IMR-90 (cell line): ENCODE data around the gene CHMP4A. TPM values are rescaled to one million over a fixed set of nuclear protein-coding genes. Genes with fewer than 3 reads are reported as not detected.

ENCODE experiments used
- ATAC-seq: fragments of 200-7000 bp; cut with Tn5 transposase; 2 replicates; pipeline ENCODE4 v1.9.1; 2020; ENCODE audit warnings: low read depth, mild to moderate bottlenecking, moderate library complexity
- BruUV-seq: library from RNA; stranded (reverse); fragments of 400-500 nt; replicated peaks from 2 replicates; lab custom pipeline; 2021; lab: Mats Ljungman, UMichigan
- CTCF ChIA-PET: fragments of 300-600 bp; formaldehyde crosslinking; extraction: SDS; loops from one replicate; lab custom pipeline; 2021; ENCODE audit warnings: antibody characterized with exemption; lab: Yijun Ruan, JAX
- POLR2A ChIA-PET: fragments of 300-600 bp; sonication (Branson Sonifier 250); formaldehyde crosslinking; loops from one replicate; lab custom pipeline; 2022; ENCODE audit warnings: antibody characterized with exemption; ENCODE audit not compliant: unreplicated experiment; lab: Charles Lee
- DNase-seq: peaks from one replicate; pipeline ENCODE4 v3.0.0; 2013
- H2AFZ ChIP-seq: replicated peaks from 2 replicates; pipeline ENCODE3; 2013; ENCODE audit warnings: low read length, mild to moderate bottlenecking; ENCODE audit not compliant: poor library complexity
- H2AK5ac ChIP-seq: 2 replicates; pipeline ENCODE4 v1.6.1; 2013; ENCODE audit warnings: low read depth, low read length, inconsistent platforms
- H2AK9ac ChIP-seq: replicated peaks from 2 replicates; pipeline ENCODE3; 2013; ENCODE audit warnings: mild to moderate bottlenecking, low read depth, low read length, moderate library complexity; ENCODE audit not compliant: poor library complexity
- H2BK120ac ChIP-seq: 2 replicates; pipeline ENCODE4 v1.6.1; 2013; ENCODE audit warnings: low read depth, low read length, inconsistent platforms
- H2BK15ac ChIP-seq: 3 replicates; pipeline ENCODE4 v1.6.1; 2013; ENCODE audit warnings: low read depth, low read length, inconsistent platforms
- H2BK20ac ChIP-seq: 2 replicates; pipeline ENCODE4 v1.6.1; 2013; ENCODE audit warnings: low read depth, mild to moderate bottlenecking, inconsistent platforms, low read length, moderate library complexity
- H2BK5ac ChIP-seq: 2 replicates; pipeline ENCODE4 v1.6.1; 2013; ENCODE audit warnings: mild to moderate bottlenecking, low read depth, low read length, inconsistent platforms; ENCODE audit not compliant: poor library complexity, severe bottlenecking
- H3K14ac ChIP-seq: replicated peaks from 2 replicates; pipeline ENCODE4 v1.6.1; 2013; ENCODE audit warnings: low read depth, low read length, inconsistent platforms
- H3K18ac ChIP-seq: 2 replicates; pipeline ENCODE4 v1.6.1; 2013; ENCODE audit warnings: low read depth, low read length, control low read depth
- H3K23ac ChIP-seq: 2 replicates; pipeline ENCODE4 v1.6.1; 2013; ENCODE audit warnings: low read depth, low read length, inconsistent platforms
- H3K27ac ChIP-seq: 2 replicates; pipeline ENCODE4 v1.5.1; 2013; ENCODE audit warnings: mild to moderate bottlenecking, control low read depth, low read length; ENCODE audit not compliant: insufficient read depth
- H3K27me3 ChIP-seq: 2 replicates; pipeline ENCODE4 v1.6.1; 2013; ENCODE audit warnings: low read length; ENCODE audit not compliant: control insufficient read depth, insufficient read depth
- H3K36me3 ChIP-seq: 2 replicates; pipeline ENCODE4 v1.6.1; 2013; ENCODE audit warnings: low read length, mixed read lengths; ENCODE audit not compliant: control insufficient read depth, insufficient read depth
- H3K4ac ChIP-seq: 2 replicates; pipeline ENCODE4 v1.6.1; 2013; ENCODE audit warnings: low read depth, low read length, inconsistent platforms
- H3K4me1 ChIP-seq: 2 replicates; pipeline ENCODE4 v1.6.1; 2013; ENCODE audit warnings: low read length, mixed read lengths; ENCODE audit not compliant: control insufficient read depth, insufficient read depth
- H3K4me2 ChIP-seq: 2 replicates; pipeline ENCODE4 v1.6.1; 2013; ENCODE audit warnings: low read depth, mild to moderate bottlenecking, control low read depth, low read length, moderate library complexity
- H3K4me3 ChIP-seq: 2 replicates; pipeline ENCODE4 v1.5.1; 2013; ENCODE audit warnings: low read depth, mild to moderate bottlenecking, control low read depth, low read length, moderate library complexity; ENCODE audit not compliant: insufficient read depth
- H3K56ac ChIP-seq: 2 replicates; pipeline ENCODE4 v1.6.1; 2013; ENCODE audit warnings: low read length, inconsistent platforms; ENCODE audit not compliant: insufficient read depth; ENCODE audit errors: extremely low read depth
- H3K79me1 ChIP-seq, 2 experiments: 2 replicates each; pipeline ENCODE4 v1.6.1; 2013; ENCODE audit warnings: low read length in 2 of 2, inconsistent platforms in 1 of 2, low read depth in 1 of 2
- H3K9ac ChIP-seq: 2 replicates; pipeline ENCODE4 v1.6.1; 2013; ENCODE audit warnings: low read depth, low read length, control low read depth
- H3K9me1 ChIP-seq: 2 replicates; pipeline ENCODE4 v1.6.1; 2013; ENCODE audit warnings: low read length, inconsistent platforms; ENCODE audit not compliant: insufficient read depth
- H3K9me3 ChIP-seq: 2 replicates; pipeline ENCODE4 v1.6.1; 2013; ENCODE audit warnings: low read length; ENCODE audit not compliant: control insufficient read depth, insufficient read depth
- H4K20me1 ChIP-seq: 2 replicates; pipeline ENCODE4 v1.6.1; 2013; ENCODE audit warnings: low read length, inconsistent platforms; ENCODE audit not compliant: insufficient read depth
- H4K5ac ChIP-seq: 2 replicates; pipeline ENCODE4 v1.6.1; 2013; ENCODE audit warnings: mild to moderate bottlenecking, low read depth, low read length, control low read depth
- H4K8ac ChIP-seq, 2 experiments: 2 replicates each; pipeline ENCODE4 v1.6.1; 2013; ENCODE audit warnings: low read depth in 2 of 2, low read length in 2 of 2, control low read depth in 1 of 2, inconsistent platforms in 1 of 2
- H4K91ac ChIP-seq: 2 replicates; pipeline ENCODE4 v1.6.1; 2013; ENCODE audit warnings: low read depth, low read length, inconsistent platforms; ENCODE audit not compliant: insufficient read depth
- CEBPB ChIP-seq: IDR thresholded peaks from 2 replicates; pipeline ENCODE4 v1.6.1; 2012; ENCODE audit warnings: low read depth, low read length, improper control_type of control experiment
- CHD1 ChIP-seq: IDR thresholded peaks from 2 replicates; pipeline ENCODE4 v1.6.1; 2012; ENCODE audit warnings: low read depth, low read length, improper control_type of control experiment
- MAFK ChIP-seq: IDR thresholded peaks from 2 replicates; pipeline ENCODE4 v1.6.1; 2012; ENCODE audit warnings: low read depth, low read length, improper control_type of control experiment
- MXI1 ChIP-seq: IDR thresholded peaks from 2 replicates; pipeline ENCODE4 v1.6.1; 2012; ENCODE audit warnings: low read depth, mild to moderate bottlenecking, low read length, moderate library complexity, borderline replicate concordance
- NFE2L2 ChIP-seq: fragments of 150-350 bp; IDR thresholded peaks from 2 replicates; pipeline ENCODE4 v1.6.1; 2016; ENCODE audit warnings: low read depth, mild to moderate bottlenecking, low read length
- POLR2A ChIP-seq: IDR thresholded peaks from 2 replicates; pipeline ENCODE4 v1.6.1; 2012; ENCODE audit warnings: mild to moderate bottlenecking, low read depth, low read length
- RCOR1 ChIP-seq: IDR thresholded peaks from 2 replicates; pipeline ENCODE4 v1.6.1; 2012; ENCODE audit warnings: mild to moderate bottlenecking, low read length, improper control_type of control experiment; ENCODE audit not compliant: insufficient replicate concordance
- RFX5 ChIP-seq: IDR thresholded peaks from 2 replicates; pipeline ENCODE4 v1.8.0; 2012; ENCODE audit warnings: low read depth, mild to moderate bottlenecking, low read length, moderate library complexity
- SMC3 ChIP-seq: fragments of 150-350 bp; IDR thresholded peaks from 2 replicates; pipeline ENCODE4 v1.6.1; 2016; ENCODE audit warnings: low read depth, mild to moderate bottlenecking, antibody characterized with exemption, low read length, moderate library complexity
- USF2 ChIP-seq: fragments of 150-350 bp; IDR thresholded peaks from 2 replicates; pipeline ENCODE4 v1.6.1; 2017; ENCODE audit warnings: mild to moderate bottlenecking, antibody characterized with exemption, low read length, low read depth
- WGBS, 2 experiments: methylation state at CpG; one replicate each; pipeline versions ENCODE4 v1.1.5 to v1.1.7; 2013; ENCODE audit warnings: missing lambda C conversion rate in 2 of 2; ENCODE audit not compliant: insufficient read length in 1 of 2; ENCODE audit errors: extremely low coverage in 2 of 2; 5-methylcytosine and 5-hydroxymethylcytosine counted together
- dilution Hi-C: fragments of 300-500 bp; cut with HindIII; formaldehyde crosslinking; loops from one replicate; pipeline ENCODE4 v1.14.3; 2018; ENCODE audit warnings: low sequenced_read_pairs; ENCODE audit not compliant: unreplicated experiment
- in situ Hi-C: fragments of 300-500 bp; cut with MboI; formaldehyde crosslinking; loops from 3 replicates; pipeline ENCODE4 v1.14.3; 2019; ENCODE audit warnings: low sequenced_read_pairs, inconsistent platforms, mixed read lengths
- intact Hi-C: fragments of 100-400 bp; cut with micrococcal nuclease; formaldehyde crosslinking; loops from 2 replicates; pipeline ENCODE4 v1.10.0; 2022
- polyA plus RNA-seq, 3 experiments: library from polyadenylated mRNA; depleted of rRNA; stranded (reverse); fragments of >200 nt; gene quantifications; 2 replicates each; pipeline ENCODE4 v1.2.3, GENCODE V29; 2012; ENCODE audit warnings: low replicate concordance in 1 of 3
- total RNA-seq: library from RNA; depleted of rRNA; stranded (reverse); fragments of >200 nt; gene quantifications from 2 replicates; pipeline ENCODE4 v1.2.3, GENCODE V29; 2012
- TF ChIP-seq, protein P1 (sequence below): conservative IDR thresholded peaks from 2 replicates; pipeline ENCODE4 v1.5.1; 2012; ENCODE audit warnings: mild to moderate bottlenecking, low read depth, low read length, improper control_type of control experiment
- TF ChIP-seq, protein P2 (sequence below): fragments of 150-350 bp; IDR thresholded peaks from 2 replicates; pipeline ENCODE4 v1.6.1; 2016; ENCODE audit warnings: low read depth, mild to moderate bottlenecking, low read length, moderate library complexity, borderline replicate concordance

The CHMP4A gene
- total and polyA plus RNA-seq, 2 of the 4 experiments (the other 2 are of a cell fraction), result 22.0 to 63.8 TPM

DNA sequence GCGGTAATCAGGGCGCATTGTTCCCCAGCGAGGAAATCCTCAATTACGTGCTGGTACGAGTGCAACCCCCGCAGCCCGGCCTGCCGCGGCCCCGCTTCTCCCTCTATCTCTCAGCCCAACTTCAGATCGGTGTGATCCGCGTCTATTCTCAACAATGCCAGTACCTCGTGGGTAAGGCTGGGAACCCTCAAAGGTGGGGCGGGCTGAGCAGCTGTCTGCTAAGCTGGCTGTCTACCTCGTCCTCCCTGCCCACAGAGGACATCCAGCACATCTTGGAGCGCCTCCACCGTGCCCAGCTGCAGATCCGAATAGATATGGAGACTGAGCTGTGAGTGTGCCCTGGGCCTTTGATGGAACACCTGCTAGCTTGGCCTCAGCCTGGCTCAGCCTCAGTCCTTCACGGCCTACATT is 40.4 kb downstream of the CHMP4A start:
- no peaks in the 10 kb centered on the region for H3K9me1 ChIP-seq
- H4K20me1 ChIP-seq, result no peaks in the 10 kb centered on the region
- no peak overlapping the region for H2BK20ac ChIP-seq
- DNase-seq (no peak), ATAC-seq (no peak)
- H3K4me2 ChIP-seq, result no peak overlapping the region
- no peaks in the 10 kb centered on the region for H3K4me1 ChIP-seq
- CTCF ChIA-PET, result no interaction called here
- H3K23ac ChIP-seq, result no peak overlapping the region
- H2BK120ac ChIP-seq, result no peak overlapping the region
- H3K18ac ChIP-seq, result no peak overlapping the region
- H3K9me3 ChIP-seq, result no peaks in the 10 kb centered on the region
- no peak overlapping the region for H2AK5ac ChIP-seq
- WGBS, 2 experiments, result 70% methylated on average over 6 of the region's 20 CpGs; no CpG with 5 or more reads in 1 of the 2 experiments
- no peak overlapping the region for H3K14ac ChIP-seq
- dilution Hi-C loops, result no loop called here
- H2BK15ac ChIP-seq, result no peak overlapping the region
- no peak overlapping the region for H4K8ac ChIP-seq
- no peak overlapping the region for H3K27ac ChIP-seq
- POLR2A ChIA-PET, result no interaction called here
- H3K9ac ChIP-seq, result no peak overlapping the region
- no peak overlapping the region for H3K4me3 ChIP-seq
- no peak overlapping the region for H4K91ac ChIP-seq
- H2BK5ac ChIP-seq, result no peak overlapping the region
- no peaks in the 10 kb centered on the region for H3K27me3 ChIP-seq
- H2AFZ ChIP-seq, result no peak overlapping the region
- H3K4ac ChIP-seq, result no peak overlapping the region
- no peak for TF ChIP-seq USF2
- TF ChIP-seq MXI1, result no peak
- no peak for TF ChIP-seq POLR2A
- TF ChIP-seq SMC3, result no peak
- no peak for TF ChIP-seq CEBPB
- TF ChIP-seq, protein P1, sequence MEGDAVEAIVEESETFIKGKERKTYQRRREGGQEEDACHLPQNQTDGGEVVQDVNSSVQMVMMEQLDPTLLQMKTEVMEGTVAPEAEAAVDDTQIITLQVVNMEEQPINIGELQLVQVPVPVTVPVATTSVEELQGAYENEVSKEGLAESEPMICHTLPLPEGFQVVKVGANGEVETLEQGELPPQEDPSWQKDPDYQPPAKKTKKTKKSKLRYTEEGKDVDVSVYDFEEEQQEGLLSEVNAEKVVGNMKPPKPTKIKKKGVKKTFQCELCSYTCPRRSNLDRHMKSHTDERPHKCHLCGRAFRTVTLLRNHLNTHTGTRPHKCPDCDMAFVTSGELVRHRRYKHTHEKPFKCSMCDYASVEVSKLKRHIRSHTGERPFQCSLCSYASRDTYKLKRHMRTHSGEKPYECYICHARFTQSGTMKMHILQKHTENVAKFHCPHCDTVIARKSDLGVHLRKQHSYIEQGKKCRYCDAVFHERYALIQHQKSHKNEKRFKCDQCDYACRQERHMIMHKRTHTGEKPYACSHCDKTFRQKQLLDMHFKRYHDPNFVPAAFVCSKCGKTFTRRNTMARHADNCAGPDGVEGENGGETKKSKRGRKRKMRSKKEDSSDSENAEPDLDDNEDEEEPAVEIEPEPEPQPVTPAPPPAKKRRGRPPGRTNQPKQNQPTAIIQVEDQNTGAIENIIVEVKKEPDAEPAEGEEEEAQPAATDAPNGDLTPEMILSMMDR, result no peak
- no peak for TF ChIP-seq RFX5
- TF ChIP-seq, protein P2, sequence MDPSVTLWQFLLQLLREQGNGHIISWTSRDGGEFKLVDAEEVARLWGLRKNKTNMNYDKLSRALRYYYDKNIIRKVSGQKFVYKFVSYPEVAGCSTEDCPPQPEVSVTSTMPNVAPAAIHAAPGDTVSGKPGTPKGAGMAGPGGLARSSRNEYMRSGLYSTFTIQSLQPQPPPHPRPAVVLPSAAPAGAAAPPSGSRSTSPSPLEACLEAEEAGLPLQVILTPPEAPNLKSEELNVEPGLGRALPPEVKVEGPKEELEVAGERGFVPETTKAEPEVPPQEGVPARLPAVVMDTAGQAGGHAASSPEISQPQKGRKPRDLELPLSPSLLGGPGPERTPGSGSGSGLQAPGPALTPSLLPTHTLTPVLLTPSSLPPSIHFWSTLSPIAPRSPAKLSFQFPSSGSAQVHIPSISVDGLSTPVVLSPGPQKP, result no peak
- no peak for TF ChIP-seq CHD1
- TF ChIP-seq NFE2L2, result no peak
- TF ChIP-seq RCOR1, result no peak
- TF ChIP-seq MAFK, result no peak
- intact Hi-C loops, result no loop called here
- no TSS peak for BruUV-seq
- H4K5ac ChIP-seq, result no peak overlapping the region
- H2AK9ac ChIP-seq, result peak overlapping the region; percentile 13
- H3K36me3 ChIP-seq, result peaks cover 29% of the 10 kb centered on the region
- no peak overlapping the region for H3K56ac ChIP-seq
- in situ Hi-C loops, result no loop called here
- H3K79me1 ChIP-seq, result no peaks in the 10 kb centered on the region
